Mesendoderm (in vitro differentiated cells): ENCODE results near the gene SPATA33.

Experiments used
- DNase-seq: peaks from one replicate; pipeline ENCODE4 v3.0.0; 2013
- H2AK5ac ChIP-seq: 2 replicates; pipeline ENCODE4 v1.6.1; 2013; ENCODE audit warnings: low read length, inconsistent platforms
- H2BK120ac ChIP-seq: 2 replicates; pipeline ENCODE4 v1.6.1; 2013; ENCODE audit warnings: low read depth, mild to moderate bottlenecking, low read length, moderate library complexity, mixed read lengths
- H2BK15ac ChIP-seq: replicated peaks from 2 replicates; pipeline ENCODE4 v1.6.1; 2013; ENCODE audit warnings: low read depth, mild to moderate bottlenecking, moderate library complexity
- H2BK5ac ChIP-seq: 2 replicates; pipeline ENCODE4 v1.6.1; 2013; ENCODE audit warnings: low read length, inconsistent platforms
- H3K18ac ChIP-seq: 2 replicates; pipeline ENCODE4 v1.6.1; 2013; ENCODE audit warnings: mild to moderate bottlenecking, low read length, mixed read lengths
- H3K23ac ChIP-seq: one replicate; pipeline ENCODE4 v1.6.1; 2013; ENCODE audit warnings: low read length
- H3K27ac ChIP-seq: 2 replicates; pipeline ENCODE4 v1.5.1; 2013; ENCODE audit warnings: low read depth, mild to moderate bottlenecking, inconsistent platforms, low read length, moderate library complexity
- H3K27me3 ChIP-seq: 2 replicates; pipeline ENCODE4 v1.6.1; 2013; ENCODE audit warnings: low read length, control low read depth, mild to moderate bottlenecking, inconsistent platforms; ENCODE audit not compliant: insufficient read depth, poor library complexity
- H3K36me3 ChIP-seq: 2 replicates; pipeline ENCODE4 v1.6.1; 2013; ENCODE audit warnings: low read length, inconsistent platforms; ENCODE audit not compliant: control insufficient read depth, insufficient read depth
- H3K4ac ChIP-seq: one replicate; pipeline ENCODE4 v1.6.1; 2013; ENCODE audit warnings: low read depth, mild to moderate bottlenecking, low read length, moderate library complexity
- H3K4me1 ChIP-seq: 2 replicates; pipeline ENCODE4 v1.6.1; 2013; ENCODE audit warnings: low read depth, low read length, inconsistent platforms; ENCODE audit not compliant: control insufficient read depth
- H3K4me2 ChIP-seq: 2 replicates; pipeline ENCODE4 v1.6.1; 2013; ENCODE audit warnings: low read length
- H3K4me3 ChIP-seq: 2 replicates; pipeline ENCODE4 v1.5.1; 2013; ENCODE audit warnings: mild to moderate bottlenecking, low read length
- H3K56ac ChIP-seq: one replicate; pipeline ENCODE4 v1.6.1; 2013; ENCODE audit warnings: low read length
- H3K79me1 ChIP-seq: 2 replicates; pipeline ENCODE4 v1.6.1; 2013; ENCODE audit warnings: low read length, inconsistent platforms
- H3K79me2 ChIP-seq: 2 replicates; pipeline ENCODE4 v1.6.1; 2013; ENCODE audit warnings: mild to moderate bottlenecking, low read length; ENCODE audit not compliant: control insufficient read depth, insufficient read depth
- H3K9ac ChIP-seq: 2 replicates; pipeline ENCODE4 v1.6.1; 2013; ENCODE audit warnings: low read length, inconsistent platforms
- H4K5ac ChIP-seq: one replicate; pipeline ENCODE4 v1.6.1; 2013; ENCODE audit warnings: low read length
- H4K8ac ChIP-seq: one replicate; pipeline ENCODE4 v1.6.1; 2013; ENCODE audit warnings: low read depth, mild to moderate bottlenecking, control low read depth, low read length, moderate library complexity
- WGBS: extraction: QIAGEN DNeasy Blood & Tissue Kit; methylation state at CpG from one replicate; pipeline ENCODE4 v1.1.7; 2013; ENCODE audit warnings: low lambda C conversion rate, missing lambda C conversion rate; ENCODE audit not compliant: insufficient coverage; ENCODE audit errors: extremely low coverage; 5-methylcytosine and 5-hydroxymethylcytosine counted together

Gene SPATA33

DNA sequence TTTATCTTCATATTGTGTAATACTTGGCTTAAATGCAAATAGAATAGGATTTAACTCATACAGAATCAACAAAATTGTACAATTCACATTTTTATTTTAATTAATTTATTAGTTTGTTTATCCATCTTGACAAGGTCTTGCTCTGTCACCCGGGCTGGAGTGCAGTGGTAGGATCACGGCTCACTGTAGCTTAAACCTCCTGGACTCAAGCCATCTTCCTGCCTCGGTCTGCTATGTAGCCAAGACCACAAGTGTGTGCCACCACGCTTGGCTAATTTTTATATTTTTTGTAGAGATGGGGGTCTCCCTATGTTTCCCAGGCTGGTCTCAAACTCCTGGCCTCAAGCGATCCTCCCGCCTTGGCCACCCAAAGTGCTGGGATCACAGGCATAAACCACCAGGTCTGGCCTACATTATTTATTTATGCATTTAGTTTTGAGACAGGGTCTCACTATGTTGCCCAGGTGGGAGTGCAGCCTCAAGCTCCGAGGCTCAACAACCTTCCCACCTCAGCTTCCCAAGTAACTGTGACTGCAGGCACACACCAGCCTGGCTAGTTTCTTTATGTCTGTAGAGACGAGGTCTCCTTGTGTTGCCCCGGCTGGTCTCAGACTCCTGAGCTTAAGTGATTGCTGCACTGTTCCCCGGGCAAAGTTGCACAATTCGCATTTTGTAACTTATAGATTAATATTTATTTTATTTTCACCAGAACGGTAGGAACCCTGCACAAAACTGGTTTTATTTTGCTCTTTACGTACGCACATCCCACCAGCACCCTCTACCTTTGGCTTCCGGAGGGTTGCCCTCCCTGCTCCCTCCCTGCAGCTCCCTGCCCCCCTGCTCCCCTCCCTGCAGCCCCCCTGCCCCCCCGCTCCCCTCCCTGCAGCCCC, 39.3 kb upstream of the SPATA33 start:
- no peak overlapping the region for H4K5ac ChIP-seq
- DNase-seq: no peak

DNA sequence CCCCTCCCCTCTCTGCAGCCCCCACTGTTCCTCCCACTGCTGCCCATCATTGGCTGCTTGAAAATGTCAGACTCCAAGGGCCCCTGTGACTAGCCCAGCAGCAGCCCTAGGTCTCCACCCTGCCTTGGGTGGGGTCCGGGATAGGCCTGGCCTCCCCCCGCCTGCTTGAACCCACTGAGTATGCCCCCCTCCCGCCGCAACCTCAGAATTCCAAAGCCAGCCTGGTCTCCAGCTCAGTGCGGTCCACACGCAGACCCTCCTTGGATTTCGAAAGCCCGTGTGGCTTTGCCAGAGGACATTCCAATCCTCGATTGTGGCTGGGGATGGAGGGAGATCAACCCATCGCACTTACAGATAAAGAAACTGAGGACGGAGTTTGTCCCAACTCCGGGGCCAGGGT, 37.8 kb upstream of the SPATA33 start:
- Histone ChIP-seq H3K79me1 (no peaks in the 10 kb centered on the region), H3K79me2 (no peaks in the 10 kb centered on the region), H3K27ac (no peak overlapping the region), H3K56ac (no peak overlapping the region), H4K5ac (no peak overlapping the region), H2BK5ac (no peak overlapping the region), H3K23ac (no peak overlapping the region), H2AK5ac (no peak overlapping the region), H3K36me3 (no peaks in the 10 kb centered on the region), H3K4me2 (no peak overlapping the region), H3K18ac (no peak overlapping the region), H3K4me3 (no peak overlapping the region), H3K9ac (no peak overlapping the region), H4K8ac (no peak overlapping the region), H2BK15ac (no peak overlapping the region), H3K27me3 (peaks cover 3% of the 10 kb centered on the region), H2BK120ac (no peak overlapping the region), H3K4me1 (no peaks in the 10 kb centered on the region), H3K4ac (no peak overlapping the region)
- DNase-seq: no peak
- WGBS: no CpG with 5 or more reads among the region's 12 CpGs

More for the DNA sequence above, 39.3 kb upstream of the SPATA33 start:
- Histone ChIP-seq H3K4me2 (no peak overlapping the region), H3K4me1 (no peaks in the 10 kb centered on the region), H3K27ac (no peak overlapping the region), H3K56ac (no peak overlapping the region), H2BK15ac (no peak overlapping the region), H3K4me3 (no peak overlapping the region), H4K8ac (no peak overlapping the region), H3K18ac (no peak overlapping the region), H3K9ac (no peak overlapping the region), H3K27me3 (no peaks in the 10 kb centered on the region), H2BK5ac (no peak overlapping the region), H2BK120ac (no peak overlapping the region), H3K4ac (no peak overlapping the region), H2AK5ac (no peak overlapping the region), H3K36me3 (no peaks in the 10 kb centered on the region), H3K79me2 (no peaks in the 10 kb centered on the region), H3K23ac (no peak overlapping the region), H3K79me1 (no peaks in the 10 kb centered on the region)
- WGBS: no CpG with 5 or more reads among the region's 16 CpGs

DNA sequence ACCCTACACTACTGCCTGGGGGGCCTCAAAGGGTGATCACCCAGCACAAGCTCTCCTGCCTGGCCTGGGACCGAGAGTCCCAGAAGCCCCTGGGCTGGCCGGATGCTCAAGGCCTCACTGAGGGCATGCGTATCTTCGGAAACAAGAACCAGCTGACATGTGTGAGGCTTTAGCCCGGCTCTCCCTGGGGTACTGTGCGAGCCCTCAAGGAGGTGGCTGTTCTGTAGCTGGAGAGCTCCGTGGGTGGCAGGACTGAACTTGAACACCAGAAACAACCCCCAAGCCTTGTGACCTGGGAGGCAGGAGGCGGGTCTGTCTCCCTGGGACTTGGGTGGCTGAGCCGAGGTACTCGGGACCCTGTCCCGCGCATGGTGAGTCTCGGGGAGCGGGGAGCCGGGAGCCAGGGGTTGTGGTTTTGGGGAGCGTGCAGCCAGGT, 37.2 kb upstream of the SPATA33 start:
- Histone ChIP-seq H3K4me1 (no peaks in the 10 kb centered on the region), H3K23ac (no peak overlapping the region), H2BK5ac (no peak overlapping the region), H3K18ac (no peak overlapping the region), H3K4ac (no peak overlapping the region), H3K4me3 (no peak overlapping the region), H2BK15ac (no peak overlapping the region), H2AK5ac (no peak overlapping the region), H3K27me3 (peaks cover 3% of the 10 kb centered on the region), H3K56ac (no peak overlapping the region), H2BK120ac (no peak overlapping the region), H3K79me1 (no peaks in the 10 kb centered on the region), H3K9ac (no peak overlapping the region), H4K8ac (no peak overlapping the region), H4K5ac (no peak overlapping the region), H3K79me2 (no peaks in the 10 kb centered on the region), H3K36me3 (no peaks in the 10 kb centered on the region), H3K27ac (no peak overlapping the region), H3K4me2 (no peak overlapping the region)
- WGBS: no CpG with 5 or more reads among the region's 16 CpGs
- no peak for DNase-seq

DNA sequence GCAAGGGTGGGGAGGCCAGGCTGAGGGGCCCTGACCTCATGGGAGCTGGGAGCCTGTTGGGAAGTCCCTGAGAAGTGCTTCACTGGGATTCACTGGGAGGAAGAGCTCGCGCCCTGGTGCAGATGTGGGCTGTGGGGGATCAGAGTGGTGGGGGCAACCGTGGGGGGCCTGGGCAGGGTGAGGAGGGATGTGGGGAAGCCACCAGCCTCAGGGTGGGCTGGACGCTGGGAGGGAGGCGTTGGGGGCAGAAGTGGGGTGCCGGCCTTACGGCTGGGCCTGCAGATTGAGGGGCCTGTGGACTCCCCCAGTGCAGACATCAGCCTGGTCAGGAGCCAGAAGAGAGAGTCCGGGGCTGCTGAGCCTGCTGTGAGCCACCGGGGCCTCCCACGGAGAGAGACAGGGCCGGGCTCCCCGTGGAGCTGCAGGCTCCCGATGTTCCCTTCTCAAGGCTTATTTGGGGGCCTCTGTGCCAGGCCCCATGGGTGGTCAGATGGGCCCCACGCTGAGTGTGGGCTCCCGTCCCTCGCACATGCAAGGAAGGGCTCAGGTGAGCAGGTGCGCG, 36.4 kb upstream of the SPATA33 start:
- H2BK15ac ChIP-seq: no peak overlapping the region
- no peak overlapping the region for H2BK120ac ChIP-seq
- no peak overlapping the region for H2BK5ac ChIP-seq
- DNase-seq: no peak
- no peak overlapping the region for H4K8ac ChIP-seq
- no peak overlapping the region for H4K5ac ChIP-seq
- H3K79me1 ChIP-seq: no peaks in the 10 kb centered on the region
- no peaks in the 10 kb centered on the region for H3K36me3 ChIP-seq
- no peak overlapping the region for H3K4me3 ChIP-seq
- no peak overlapping the region for H3K9ac ChIP-seq
- no peak overlapping the region for H3K23ac ChIP-seq
- no peak overlapping the region for H3K4ac ChIP-seq
- no peak overlapping the region for H3K27ac ChIP-seq
- H3K4me1 ChIP-seq: no peaks in the 10 kb centered on the region
- no peak overlapping the region for H3K56ac ChIP-seq
- no peak overlapping the region for H2AK5ac ChIP-seq
- no peak overlapping the region for H3K18ac ChIP-seq
- H3K79me2 ChIP-seq: no peaks in the 10 kb centered on the region
- H3K4me2 ChIP-seq: no peak overlapping the region
- H3K27me3 ChIP-seq: peaks cover 3% of the 10 kb centered on the region
- no CpG with 5 or more reads among the region's 18 CpGs for WGBS

DNA sequence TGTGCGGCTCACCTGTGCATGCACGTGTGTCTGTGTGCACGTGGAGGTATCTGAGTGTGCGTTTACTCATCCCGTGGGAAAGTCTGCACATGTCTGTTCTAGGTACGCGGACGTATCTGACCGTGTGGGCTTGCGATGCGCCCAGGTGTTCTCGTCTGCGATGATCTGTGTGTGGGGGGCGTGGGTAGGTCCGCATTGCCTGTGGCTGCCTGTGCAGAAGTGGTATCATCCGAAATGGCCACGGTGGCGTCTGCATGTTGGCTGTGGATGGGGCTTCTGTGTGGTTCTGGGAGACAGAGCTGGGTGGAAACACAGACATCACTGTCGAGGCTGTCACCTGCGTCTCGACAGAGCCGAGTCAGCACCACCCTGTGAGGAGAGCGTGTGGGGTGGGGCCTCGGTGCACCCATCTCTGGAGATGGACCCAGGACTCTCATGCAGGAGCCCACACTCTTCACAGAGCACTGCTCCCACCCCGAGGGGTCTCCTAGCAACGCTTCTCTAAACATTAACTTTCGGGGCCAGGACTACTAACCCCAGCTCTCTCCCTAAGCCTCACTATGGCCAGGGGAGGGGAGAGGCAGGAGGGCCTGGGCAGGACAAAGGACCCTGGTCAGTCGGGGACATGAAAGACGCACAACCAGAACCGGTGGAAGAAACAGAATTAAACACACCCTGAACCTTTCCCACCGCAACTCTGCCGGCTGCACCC, 35.8 kb upstream of the SPATA33 start:
- H3K79me2 ChIP-seq: no peaks in the 10 kb centered on the region
- no peaks in the 10 kb centered on the region for H3K79me1 ChIP-seq
- DNase-seq: no peak
- no peak overlapping the region for H3K23ac ChIP-seq
- no peak overlapping the region for H2BK15ac ChIP-seq
- H3K36me3 ChIP-seq: no peaks in the 10 kb centered on the region
- H4K5ac ChIP-seq: no peak overlapping the region
- no peak overlapping the region for H2BK120ac ChIP-seq
- peaks cover 3% of the 10 kb centered on the region for H3K27me3 ChIP-seq
- H2BK5ac ChIP-seq: no peak overlapping the region
- no peak overlapping the region for H3K4ac ChIP-seq
- WGBS: no CpG with 5 or more reads among the region's 32 CpGs
- H3K27ac ChIP-seq: no peak overlapping the region
- H3K4me3 ChIP-seq: no peak overlapping the region
- H2AK5ac ChIP-seq: no peak overlapping the region
- no peak overlapping the region for H3K4me2 ChIP-seq
- no peaks in the 10 kb centered on the region for H3K4me1 ChIP-seq
- no peak overlapping the region for H4K8ac ChIP-seq
- H3K18ac ChIP-seq: no peak overlapping the region
- H3K9ac ChIP-seq: no peak overlapping the region
- H3K56ac ChIP-seq: no peak overlapping the region
